HL-60 (cell line): Measurements from ENCODE around the gene ACOXL.

Experiments used
- DNase-seq, 2 experiments: peaks; one replicate each; pipeline ENCODE4 v3.0.0-alpha.2; 2010 to 2020; ENCODE audit warnings: low read depth in 1 of 2, low spot score in 1 of 2
- H3K27ac ChIP-seq: fragments of 250-450 bp; sonication (Bioruptor Pico); replicated peaks from 2 replicates; pipeline ENCODE4 v1.5.1; 2020; ENCODE audit warnings: mild to moderate bottlenecking, moderate library complexity
- H3K27me3 ChIP-seq: fragments of 250-450 bp; sonication (Bioruptor Pico); 2 replicates; pipeline ENCODE4 v1.5.1; 2021; ENCODE audit warnings: mild to moderate bottlenecking, moderate library complexity; ENCODE audit not compliant: insufficient read depth, poor library complexity, severe bottlenecking
- H3K4me3 ChIP-seq: replicated peaks from 2 replicates; pipeline ENCODE4 v1.5.1; 2011; ENCODE audit warnings: mild to moderate bottlenecking, control low read depth, low read length; ENCODE audit not compliant: insufficient read depth
- CTCF ChIP-seq: IDR thresholded peaks from one replicate; pipeline ENCODE4 v1.5.1; 2011; ENCODE audit warnings: low read length, control low read depth, inconsistent platforms; ENCODE audit not compliant: insufficient read depth
- GABPA ChIP-seq: IDR thresholded peaks from 2 replicates; pipeline ENCODE4 v1.6.1; 2012; ENCODE audit warnings: low read depth
- POLR2AphosphoS5 ChIP-seq: IDR thresholded peaks from 2 replicates; pipeline ENCODE4 v1.6.1; 2012; ENCODE audit warnings: low read depth
- REST ChIP-seq: IDR thresholded peaks from 2 replicates; pipeline ENCODE4 v1.6.1; 2012; ENCODE audit warnings: low read depth; ENCODE audit not compliant: insufficient replicate concordance
- SPI1 ChIP-seq: IDR thresholded peaks from 2 replicates; pipeline ENCODE4 v1.6.1; 2012; ENCODE audit warnings: low read depth, mild to moderate bottlenecking, borderline replicate concordance

The ACOXL gene

GRCh38 chr2:110993557-110994231 lies 261.3 kb downstream of the ACOXL start:
- DNase-seq: peak; percentile 80 to 89
- Histone ChIP-seq H3K4me3 (no peak overlapping the region), H3K27me3 (no peaks in the 10 kb centered on the region), H3K27ac (peak overlapping the region; percentile 96)
- TF ChIP-seq POLR2AphosphoS5 (no peak), GABPA (no peak), CTCF (no peak), REST (no peak), SPI1 (no peak)

- H3K4me3 ChIP-seq: no peak overlapping the region
- peak; percentile 90 to 92 for DNase-seq
- H3K27ac ChIP-seq: peak overlapping the region; percentile 96
- no peaks in the 10 kb centered on the region for H3K27me3 ChIP-seq
- TF ChIP-seq POLR2AphosphoS5 (no peak; the same call in 1 of the 2 replicates), GABPA (peak; percentile 56), REST (peak; percentile 55), CTCF (no peak), SPI1 (peak; percentile 72)
These were observed 262.0 kb downstream of the ACOXL start for GRCh38 chr2:110994250-110994961.

GRCh38 chr2:110995911-110996310 lies 263.5 kb downstream of the ACOXL start:
- no peak overlapping the region for H3K4me3 ChIP-seq
- H3K27ac ChIP-seq: peak overlapping the region; percentile 96
- no peaks in the 10 kb centered on the region for H3K27me3 ChIP-seq
- DNase-seq: no peak
- no peak for TF ChIP-seq SPI1
- no peak for TF ChIP-seq CTCF
- TF ChIP-seq GABPA: no peak
- no peak for TF ChIP-seq POLR2AphosphoS5
- TF ChIP-seq REST: no peak
